GM12865 (cell line): ENCODE measurements around the gene MME.

ENCODE experiments used
- DNase-seq: peaks from one replicate; pipeline ENCODE4 v3.0.0; 2010; ENCODE audit warnings: low read depth
- H3K4me3 ChIP-seq: 2 replicates; pipeline ENCODE4 v1.5.1; 2011; ENCODE audit warnings: mild to moderate bottlenecking, low read depth, low read length, control low read depth
- CTCF ChIP-seq: IDR thresholded peaks from 2 replicates; pipeline ENCODE4 v1.5.1; 2011; ENCODE audit warnings: low read length, control low read depth, low read depth, inconsistent platforms; ENCODE audit not compliant: insufficient read depth; ENCODE audit errors: missing control alignments

MME gene

GRCh38 chr3:155154255-155154654 is 74.1 kb downstream of the MME start:
- no peak for DNase-seq
- no peak overlapping the region for H3K4me3 ChIP-seq
- no peak for TF ChIP-seq CTCF

GRCh38 chr3:155158346-155159037 is 78.4 kb downstream of the MME start:
- TF ChIP-seq CTCF, result no peak
- DNase-seq, result no peak
- H3K4me3 ChIP-seq, result no peak overlapping the region

- no peak for TF ChIP-seq CTCF
These were observed 79.2 kb downstream of the MME start for GRCh38 chr3:155159301-155159700.

GRCh38 chr3:155161640-155162292 is 81.6 kb downstream of the MME start:
- no peak for DNase-seq
- H3K4me3 ChIP-seq, result no peak overlapping the region
- TF ChIP-seq CTCF, result no peak

More at GRCh38 chr3:155159301-155159700, 79.2 kb downstream of the MME start:
- no peak overlapping the region for H3K4me3 ChIP-seq
- no peak for DNase-seq

- H3K4me3 ChIP-seq, result no peak overlapping the region
- no peak for TF ChIP-seq CTCF
- no peak for DNase-seq
These were observed 84.2 kb downstream of the MME start for GRCh38 chr3:155164306-155164705.

- DNase-seq, result no peak
- TF ChIP-seq CTCF, result no peak
- H3K4me3 ChIP-seq, result no peak overlapping the region
These were observed 86.3 kb downstream of the MME start for GRCh38 chr3:155166441-155166840.
